ENCODE results near the gene TP53I13. TPM values are rescaled to one million over a fixed set of nuclear protein-coding genes. Genes with fewer than 3 reads are reported as not detected.

Gene TP53I13
- total and polyA plus RNA-seq, 2 of the 4 experiments (the other 2 are of a cell fraction), result 22.0 to 48.3 TPM

- TF ChIP-seq FOS (IDR thresholded peaks at IDR 0.05; ENCODE audit: low read depth, low read length) (no peak), ELK1 (IDR thresholded peaks at IDR 0.05; ENCODE audit: borderline replicate concordance, low read depth, low read length) (no peak)
Measured at GRCh38 chr17:29577385-29578211, 9.1 kb downstream of the TP53I13 start (continued).

All from IMR-90 (cell line).